Neuronal stem cell (in vitro differentiated cells): ENCODE data around the gene FRAT1.

Experiments
- DNase-seq: peaks from one replicate; pipeline ENCODE4 v3.0.0-alpha.2; 2013; ENCODE audit warnings: low spot score
- H2AFZ ChIP-seq: one replicate; pipeline ENCODE4 v1.6.1; 2013; ENCODE audit warnings: mild to moderate bottlenecking, low read length, inconsistent platforms
- H2AK5ac ChIP-seq: 2 replicates; pipeline ENCODE4 v1.6.1; 2013; ENCODE audit warnings: low read depth, mild to moderate bottlenecking, inconsistent platforms, low read length, moderate library complexity, mixed read lengths
- H2BK120ac ChIP-seq: 2 replicates; pipeline ENCODE4 v1.6.1; 2013; ENCODE audit warnings: low read depth, mild to moderate bottlenecking, inconsistent platforms, low read length, moderate library complexity, mixed read lengths
- H2BK12ac ChIP-seq: one replicate; pipeline ENCODE4 v1.6.1; 2013; ENCODE audit warnings: low read length, inconsistent platforms
- H2BK15ac ChIP-seq: 2 replicates; pipeline ENCODE4 v1.6.1; 2013; ENCODE audit warnings: mild to moderate bottlenecking, low read length, inconsistent platforms, mixed read lengths
- H2BK5ac ChIP-seq: one replicate; pipeline ENCODE4 v1.6.1; 2013; ENCODE audit warnings: inconsistent platforms, mild to moderate bottlenecking, low read length, moderate library complexity
- H3K14ac ChIP-seq: one replicate; pipeline ENCODE4 v1.6.1; 2013; ENCODE audit warnings: low read length, inconsistent platforms
- H3K18ac ChIP-seq: 2 replicates; pipeline ENCODE4 v1.6.1; 2013; ENCODE audit warnings: low read length, inconsistent platforms
- H3K23ac ChIP-seq: 2 replicates; pipeline ENCODE4 v1.6.1; 2013; ENCODE audit warnings: low read depth, mild to moderate bottlenecking, mixed read lengths, low read length, inconsistent platforms; ENCODE audit not compliant: poor library complexity
- H3K27ac ChIP-seq: replicated peaks from 3 replicates; pipeline ENCODE4 v1.5.1; 2013; ENCODE audit warnings: low read length, inconsistent platforms
- H3K27me3 ChIP-seq, 3 experiments: 2 replicates each; pipeline ENCODE4 v1.6.1; 2013; ENCODE audit warnings: low read length in 3 of 3, mild to moderate bottlenecking in 2 of 3, inconsistent platforms in 1 of 3, low read depth in 1 of 3, mixed read lengths in 1 of 3, moderate library complexity in 1 of 3; ENCODE audit not compliant: control insufficient read depth in 3 of 3, insufficient read depth in 3 of 3
- H3K36me3 ChIP-seq, 2 donors: replicated peaks in 1 of 2; 2 replicates each; pipeline ENCODE4 v1.6.1; 2013; ENCODE audit warnings: low read length in 2 of 2; ENCODE audit not compliant: control insufficient read depth in 2 of 2, insufficient read depth in 2 of 2
- H3K4ac ChIP-seq: 2 replicates; pipeline ENCODE4 v1.6.1; 2013; ENCODE audit warnings: inconsistent platforms, mild to moderate bottlenecking, low read length, moderate library complexity
- H3K4me1 ChIP-seq, 2 donors: 1 replicate in 1 of 2; 2 replicates in 1 of 2; pipeline ENCODE4 v1.6.1; 2013; ENCODE audit warnings: low read length in 2 of 2, low read depth in 1 of 2; ENCODE audit not compliant: control insufficient read depth in 2 of 2, insufficient read depth in 1 of 2
- H3K4me2 ChIP-seq: one replicate; pipeline ENCODE4 v1.6.1; 2013; ENCODE audit warnings: mild to moderate bottlenecking, low read length, inconsistent platforms; ENCODE audit not compliant: insufficient read depth, poor library complexity, severe bottlenecking
- H3K4me3 ChIP-seq, 2 donors: 2 replicates each; pipeline ENCODE4 v1.5.1; 2013; ENCODE audit warnings: low read length in 2 of 2, mild to moderate bottlenecking in 2 of 2, inconsistent platforms in 1 of 2, moderate library complexity in 1 of 2
- H3K79me1 ChIP-seq: one replicate; pipeline ENCODE4 v1.6.1; 2013; ENCODE audit warnings: low read depth, mild to moderate bottlenecking, inconsistent platforms, low read length, moderate library complexity
- H3K9ac ChIP-seq: one replicate; pipeline ENCODE4 v1.6.1; 2013; ENCODE audit warnings: mild to moderate bottlenecking, low read depth, low read length, inconsistent platforms; ENCODE audit not compliant: poor library complexity
- H3K9me3 ChIP-seq, 2 donors: replicated peaks in 1 of 2; 2 replicates each; pipeline versions ENCODE3 to v1.6.1; 2013; ENCODE audit warnings: low read length in 2 of 2, mild to moderate bottlenecking in 2 of 2, inconsistent platforms in 1 of 2, low read depth in 1 of 2, mixed read lengths in 1 of 2, moderate library complexity in 1 of 2; ENCODE audit not compliant: control insufficient read depth in 2 of 2, insufficient read depth in 1 of 2
- H4K8ac ChIP-seq: one replicate; pipeline ENCODE4 v1.6.1; 2013; ENCODE audit warnings: low read depth, mild to moderate bottlenecking, inconsistent platforms, low read length, moderate library complexity
- H4K91ac ChIP-seq: one replicate; pipeline ENCODE4 v1.6.1; 2013; ENCODE audit warnings: low read length, low read depth, mild to moderate bottlenecking, inconsistent platforms; ENCODE audit not compliant: poor library complexity
- WGBS, 2 donors: extraction: QIAGEN DNeasy Blood & Tissue Kit; methylation state at CpG; one replicate each; pipeline ENCODE4 v1.1.7; 2013; ENCODE audit warnings: missing lambda C conversion rate in 2 of 2, mixed read lengths in 1 of 2; ENCODE audit not compliant: insufficient read length in 2 of 2, insufficient replicate concordance in 1 of 2; ENCODE audit errors: extremely low coverage in 2 of 2; 5-methylcytosine and 5-hydroxymethylcytosine counted together

Gene FRAT1

DNA sequence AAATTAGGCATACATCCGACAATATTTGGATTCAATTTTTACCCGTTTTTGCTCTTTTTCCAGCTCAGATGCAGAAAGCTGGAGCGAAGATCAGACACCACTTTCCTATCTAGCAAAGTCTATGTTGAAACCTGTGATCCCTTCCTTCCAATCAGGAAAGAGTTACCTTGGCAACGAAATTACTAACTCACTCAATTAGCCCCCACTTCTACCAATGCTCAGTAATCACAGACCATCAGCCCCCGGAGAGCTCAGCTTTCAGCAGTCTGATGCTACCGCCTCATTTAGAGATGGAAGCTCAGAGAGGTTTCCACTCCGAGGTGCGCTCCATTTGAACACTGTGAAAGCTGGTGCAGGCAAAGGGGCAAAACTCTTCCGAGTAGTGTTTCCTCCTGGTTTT, 6.7 kb downstream of the FRAT1 start:
- H2BK12ac ChIP-seq = no peak overlapping the region
- H3K9ac ChIP-seq = no peak overlapping the region
- DNase-seq = no peak
- H4K91ac ChIP-seq = no peak overlapping the region
- H3K4me2 ChIP-seq = no peak overlapping the region
- no peak overlapping the region for H3K4me3 ChIP-seq
- no peak overlapping the region for H3K14ac ChIP-seq
- H3K18ac ChIP-seq = no peak overlapping the region
- H3K4ac ChIP-seq = no peak overlapping the region
- H4K8ac ChIP-seq = no peak overlapping the region
- H2AK5ac ChIP-seq = no peak overlapping the region
- peaks cover 0 to 5% of the 10 kb centered on the region in 2 donors for H3K36me3 ChIP-seq
- H3K79me1 ChIP-seq = no peaks in the 10 kb centered on the region
- no peak overlapping the region for H2BK15ac ChIP-seq
- no peak overlapping the region for H2BK5ac ChIP-seq
- WGBS, 2 donors = no CpG with 5 or more reads among the region's 9 CpGs
- no peak overlapping the region for H3K27ac ChIP-seq
- no peak overlapping the region for H2AFZ ChIP-seq
- H3K9me3 ChIP-seq = no peaks in the 10 kb centered on the region
- peaks cover 2 to 6% of the 10 kb centered on the region in 2 donors for H3K4me1 ChIP-seq
- peaks cover 5 to 16% (median 15%) of the 10 kb centered on the region in 3 experiments for H3K27me3 ChIP-seq
- H3K23ac ChIP-seq = no peak overlapping the region
- H2BK120ac ChIP-seq = no peak overlapping the region

DNA sequence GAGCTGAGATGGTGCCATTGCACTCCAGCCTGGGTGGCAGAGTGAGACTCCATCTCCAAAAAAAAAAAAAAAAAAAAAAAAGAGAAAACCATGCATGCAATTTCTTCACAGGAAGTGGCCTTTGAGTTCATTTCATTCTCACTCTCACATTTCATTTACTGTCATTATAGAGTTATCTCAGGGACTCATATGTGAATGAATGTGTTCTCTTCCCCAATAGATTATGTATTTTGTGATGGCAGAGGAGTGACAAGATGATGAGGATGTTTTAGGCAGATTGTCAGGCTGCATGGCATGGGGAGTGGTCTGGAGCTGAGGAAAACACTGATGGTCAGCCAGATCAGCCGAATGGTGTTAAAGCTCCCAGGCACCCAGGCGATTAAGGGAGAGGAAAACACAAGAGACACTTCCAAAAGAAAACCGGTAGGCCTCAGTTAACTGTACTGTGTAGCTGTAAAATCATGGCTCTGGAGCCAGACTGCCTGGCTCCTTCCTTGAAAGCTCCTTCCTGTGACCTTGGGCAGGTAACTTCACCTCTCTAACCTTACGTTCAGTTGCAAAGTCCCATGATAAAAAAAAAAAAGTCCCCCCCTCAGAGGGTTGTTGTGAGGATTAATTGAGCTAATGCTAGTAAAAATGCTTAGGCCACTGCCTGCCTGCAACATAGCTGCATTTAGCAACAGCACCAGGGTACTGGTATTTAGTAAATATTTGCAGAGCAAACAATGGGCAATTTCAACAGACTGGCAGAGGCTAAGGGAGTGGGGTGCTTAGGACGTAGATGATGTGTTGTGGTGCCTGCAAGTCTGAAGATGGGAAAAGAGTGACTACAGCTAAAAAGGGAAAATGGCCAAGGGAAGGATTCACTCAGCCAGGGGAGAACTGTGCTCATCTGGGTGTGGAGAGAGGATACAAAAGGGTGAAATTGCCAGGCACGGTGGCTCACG, 8.6 kb downstream of the FRAT1 start:
- DNase-seq = no peak
- Histone ChIP-seq H3K27ac (no peak overlapping the region), H3K4me2 (no peak overlapping the region), H3K9ac (no peak overlapping the region), H3K4me1 (peaks cover 3 to 7% of the 10 kb centered on the region in 2 donors), H4K91ac (no peak overlapping the region), H2BK12ac (no peak overlapping the region), H3K36me3 (peaks cover 0 to 9% of the 10 kb centered on the region in 2 donors), H2AFZ (no peak overlapping the region), H3K27me3 (peaks cover 0 to 8% (median 0%) of the 10 kb centered on the region in 3 experiments), H2AK5ac (no peak overlapping the region), H3K9me3 (no peaks in the 10 kb centered on the region), H3K23ac (no peak overlapping the region), H3K14ac (no peak overlapping the region), H2BK5ac (no peak overlapping the region), H3K4me3 (no peak overlapping the region), H4K8ac (no peak overlapping the region), H3K79me1 (no peaks in the 10 kb centered on the region), H2BK120ac (no peak overlapping the region), H3K18ac (no peak overlapping the region), H2BK15ac (no peak overlapping the region), H3K4ac (no peak overlapping the region)
- no CpG with 5 or more reads among the region's 7 CpGs for WGBS, 2 donors

DNA sequence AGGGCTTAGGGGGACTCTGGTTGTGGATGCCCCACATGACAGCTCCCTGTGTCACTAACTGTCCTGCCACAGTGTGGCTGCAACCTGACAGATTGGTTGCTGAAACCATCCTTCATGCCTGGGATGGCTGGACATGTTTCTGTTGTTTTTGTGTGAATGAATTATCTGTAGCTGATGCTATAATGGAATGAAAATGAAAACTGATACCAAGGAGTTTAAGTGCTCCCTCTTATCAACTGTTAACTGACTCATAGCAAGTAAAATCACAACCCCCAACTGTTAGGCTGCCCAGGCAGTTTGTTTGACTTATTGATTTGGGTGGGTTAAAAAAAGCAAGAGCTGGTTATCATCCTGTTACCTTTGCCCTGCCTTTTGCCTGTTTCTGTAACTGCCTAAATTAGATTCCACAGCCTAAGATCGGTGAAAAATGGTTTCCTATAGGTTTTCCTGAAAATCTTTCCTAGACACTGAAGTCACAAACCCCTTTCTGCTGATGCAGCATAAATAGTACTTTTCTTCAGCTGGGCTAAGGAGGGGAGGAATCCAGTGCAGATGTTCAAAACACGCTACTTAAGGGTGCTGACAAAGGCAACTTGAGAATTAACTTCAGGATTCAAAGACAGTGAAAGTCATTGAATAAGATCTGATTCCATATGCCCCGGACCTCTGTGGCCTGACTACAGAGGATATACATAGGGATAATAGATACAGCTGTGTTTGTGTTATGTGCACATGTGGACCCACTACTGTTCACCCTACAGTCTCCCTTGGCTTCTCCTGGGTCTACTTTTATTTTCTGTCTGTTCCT, 9.8 kb downstream of the FRAT1 start:
- Histone ChIP-seq H3K27me3 (peaks cover 0 to 20% (median 0%) of the 10 kb centered on the region in 3 experiments), H3K79me1 (no peaks in the 10 kb centered on the region), H3K9ac (no peak overlapping the region), H3K23ac (no peak overlapping the region), H3K9me3 (no peaks in the 10 kb centered on the region), H2AFZ (no peak overlapping the region), H2BK12ac (no peak overlapping the region), H2BK120ac (no peak overlapping the region), H4K8ac (no peak overlapping the region), H2BK5ac (no peak overlapping the region), H3K27ac (no peak overlapping the region), H3K36me3 (peaks cover 0 to 9% of the 10 kb centered on the region in 2 donors), H3K14ac (no peak overlapping the region), H2AK5ac (no peak overlapping the region), H3K18ac (no peak overlapping the region), H4K91ac (no peak overlapping the region), H2BK15ac (no peak overlapping the region), H3K4me2 (no peak overlapping the region), H3K4me1 (peaks cover 11 to 13% of the 10 kb centered on the region in 2 donors), H3K4ac (no peak overlapping the region), H3K4me3 (no peak overlapping the region)
- no peak for DNase-seq
- WGBS, 2 donors = no CpG with 5 or more reads among the region's 3 CpGs

- H3K36me3 ChIP-seq = peaks cover 0 to 9% of the 10 kb centered on the region in 2 donors
- H2BK12ac ChIP-seq = no peak overlapping the region
- no peaks in the 10 kb centered on the region for H3K9me3 ChIP-seq
- no peak for DNase-seq
- H3K23ac ChIP-seq = no peak overlapping the region
- H3K79me1 ChIP-seq = no peaks in the 10 kb centered on the region
- peaks cover 0 to 22% (median 0%) of the 10 kb centered on the region in 3 experiments for H3K27me3 ChIP-seq
- H3K27ac ChIP-seq = no peak overlapping the region
- H2BK5ac ChIP-seq = no peak overlapping the region
- no peak overlapping the region for H3K18ac ChIP-seq
- no peak overlapping the region for H2BK120ac ChIP-seq
- no CpG with 5 or more reads among the region's 5 CpGs for WGBS, 2 donors
- no peak overlapping the region for H3K4ac ChIP-seq
- no peak overlapping the region for H4K91ac ChIP-seq
- peaks cover 11 to 13% of the 10 kb centered on the region in 2 donors for H3K4me1 ChIP-seq
- H3K4me3 ChIP-seq = no peak overlapping the region
- no peak overlapping the region for H2BK15ac ChIP-seq
- H4K8ac ChIP-seq = no peak overlapping the region
- H3K4me2 ChIP-seq = no peak overlapping the region
- no peak overlapping the region for H3K14ac ChIP-seq
- H2AK5ac ChIP-seq = no peak overlapping the region
- H3K9ac ChIP-seq = no peak overlapping the region
- no peak overlapping the region for H2AFZ ChIP-seq
These were observed 10.7 kb downstream of the FRAT1 start for GRCh38 chr10:97329766-97330165.
